GM21529 (cell line): ENCODE results near the gene NOP56.
A peak's percentile ranks its signal among the peaks of the same experiment; 100 is the strongest.

ENCODE experiments used
- ATAC-seq: cut with Tn5 transposase; IDR thresholded peaks from one replicate; pipeline ENCODE4 v1.9.1; 2021; ENCODE audit not compliant: unreplicated experiment

NOP56 gene, protein sequence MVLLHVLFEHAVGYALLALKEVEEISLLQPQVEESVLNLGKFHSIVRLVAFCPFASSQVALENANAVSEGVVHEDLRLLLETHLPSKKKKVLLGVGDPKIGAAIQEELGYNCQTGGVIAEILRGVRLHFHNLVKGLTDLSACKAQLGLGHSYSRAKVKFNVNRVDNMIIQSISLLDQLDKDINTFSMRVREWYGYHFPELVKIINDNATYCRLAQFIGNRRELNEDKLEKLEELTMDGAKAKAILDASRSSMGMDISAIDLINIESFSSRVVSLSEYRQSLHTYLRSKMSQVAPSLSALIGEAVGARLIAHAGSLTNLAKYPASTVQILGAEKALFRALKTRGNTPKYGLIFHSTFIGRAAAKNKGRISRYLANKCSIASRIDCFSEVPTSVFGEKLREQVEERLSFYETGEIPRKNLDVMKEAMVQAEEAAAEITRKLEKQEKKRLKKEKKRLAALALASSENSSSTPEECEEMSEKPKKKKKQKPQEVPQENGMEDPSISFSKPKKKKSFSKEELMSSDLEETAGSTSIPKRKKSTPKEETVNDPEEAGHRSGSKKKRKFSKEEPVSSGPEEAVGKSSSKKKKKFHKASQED

DNA sequence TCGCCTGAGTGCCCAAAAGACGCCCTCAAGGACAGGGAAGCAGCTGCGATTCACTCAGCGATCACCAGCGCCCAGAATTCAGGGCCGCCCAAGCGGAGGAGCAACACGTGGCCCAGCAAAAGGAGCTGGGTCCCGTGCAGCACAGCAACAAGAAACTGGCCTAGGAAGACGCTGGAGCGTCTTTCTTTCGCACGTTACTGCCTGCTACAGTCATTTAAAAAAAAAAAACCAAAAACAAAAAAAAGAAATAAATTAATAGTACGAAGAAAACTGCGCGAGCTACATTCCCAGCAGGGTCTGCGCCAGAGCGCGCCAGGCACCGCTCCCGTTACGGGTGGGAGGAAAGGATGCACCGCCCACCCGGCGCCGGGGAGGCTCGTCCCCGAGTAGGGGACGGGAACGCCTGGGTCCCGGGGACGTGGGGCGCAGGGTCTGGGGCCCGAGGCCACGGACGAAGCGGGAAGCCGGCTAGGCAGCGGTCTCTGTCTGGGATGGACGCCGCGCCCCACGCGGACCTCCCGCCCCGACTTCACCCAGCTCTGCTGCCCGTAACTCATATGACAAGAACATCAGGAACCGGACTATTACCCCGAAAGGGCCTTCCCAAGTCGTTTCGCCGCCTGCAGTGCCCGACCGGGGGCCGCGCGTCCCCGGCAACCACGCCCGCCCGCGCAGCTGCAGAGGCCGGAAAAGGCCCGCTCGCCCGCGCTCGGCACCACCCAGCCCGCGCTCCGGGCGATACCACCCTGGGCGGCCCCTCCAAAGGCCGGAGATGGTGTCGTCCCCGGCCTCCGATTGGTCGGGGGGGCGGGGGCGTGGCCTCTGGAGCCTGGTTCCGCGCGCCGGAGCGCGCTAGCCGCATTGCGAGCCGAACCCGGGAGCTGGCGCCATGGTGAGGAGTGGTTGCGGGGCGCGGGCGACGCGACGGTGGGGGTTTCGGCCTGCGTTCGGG is at the start of gene NOP56:
TSS of gene NOP56 (plus strand) at position 861 of the 952 bp plus-strand sequence. CDS start at position 890, 29 bp downstream.
- peak; percentile 74 for ATAC-seq

GRCh38 chr20:2602746-2603145 is 49.7 kb upstream of the NOP56 start:
- ATAC-seq = no peak

DNA sequence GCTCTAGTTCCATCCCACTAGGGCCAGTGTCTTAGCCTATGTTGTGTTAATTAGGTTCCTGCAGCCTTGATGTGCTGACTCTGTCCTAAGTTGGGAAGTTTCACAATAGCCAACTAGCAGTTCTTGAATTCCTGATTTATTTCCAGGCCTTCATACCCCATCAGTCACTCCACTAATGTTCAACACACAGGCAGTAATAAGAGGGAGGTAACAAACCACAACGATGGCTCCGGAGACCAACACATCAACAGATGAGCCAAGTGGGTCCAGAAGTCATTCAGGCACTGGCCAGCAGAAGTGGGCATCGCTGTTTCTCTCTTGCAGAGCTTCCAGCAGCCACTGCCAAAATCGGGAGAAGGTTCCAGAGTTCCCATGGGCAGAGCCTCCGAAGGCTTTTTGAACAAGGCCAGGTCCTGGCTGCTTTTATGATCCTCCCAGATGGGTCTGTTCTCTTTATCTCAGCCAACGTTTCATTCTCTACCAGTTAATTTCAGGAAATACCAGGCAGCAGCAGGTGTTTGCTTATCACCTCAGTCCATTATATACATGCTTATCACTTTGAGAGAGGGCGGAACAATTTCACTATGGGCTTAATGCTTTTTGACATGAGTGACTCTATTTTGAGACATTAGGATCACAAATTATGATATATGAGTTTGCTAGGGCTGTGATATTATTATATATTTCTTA is 48.5 kb upstream of the NOP56 start:
- ATAC-seq = no peak

- no peak for ATAC-seq
These were observed 48.0 kb upstream of the NOP56 start for GRCh38 chr20:2604506-2604835.

DNA sequence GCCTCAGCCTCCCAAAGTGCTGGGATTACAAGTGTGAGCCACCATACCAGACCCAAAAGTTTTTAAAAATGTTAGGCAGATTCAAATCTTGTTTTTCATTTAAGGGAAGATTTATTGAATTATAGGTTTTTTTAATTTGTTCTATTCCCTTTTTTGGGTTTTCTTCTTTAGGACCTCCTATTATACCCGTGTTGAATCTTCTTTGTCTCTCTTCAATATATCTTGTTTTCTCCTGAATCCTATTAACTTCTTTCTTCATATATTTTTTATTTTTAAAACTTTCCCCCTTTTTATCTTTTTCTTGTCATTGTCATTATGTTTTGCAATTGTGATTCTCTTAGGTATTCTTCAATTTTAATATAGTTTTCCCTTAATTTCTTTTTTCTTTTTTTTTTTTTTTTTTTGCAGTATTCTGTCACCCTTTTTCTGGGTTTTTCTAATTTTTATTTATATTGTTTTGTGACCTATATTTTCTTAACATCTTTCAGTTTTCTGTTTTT is 45.9 kb upstream of the NOP56 start:
- ATAC-seq = no peak

GRCh38 chr20:2610326-2610725 is 42.1 kb upstream of the NOP56 start:
- no peak for ATAC-seq

GRCh38 chr20:2610941-2611720 is 41.3 kb upstream of the NOP56 start:
- no peak for ATAC-seq

DNA sequence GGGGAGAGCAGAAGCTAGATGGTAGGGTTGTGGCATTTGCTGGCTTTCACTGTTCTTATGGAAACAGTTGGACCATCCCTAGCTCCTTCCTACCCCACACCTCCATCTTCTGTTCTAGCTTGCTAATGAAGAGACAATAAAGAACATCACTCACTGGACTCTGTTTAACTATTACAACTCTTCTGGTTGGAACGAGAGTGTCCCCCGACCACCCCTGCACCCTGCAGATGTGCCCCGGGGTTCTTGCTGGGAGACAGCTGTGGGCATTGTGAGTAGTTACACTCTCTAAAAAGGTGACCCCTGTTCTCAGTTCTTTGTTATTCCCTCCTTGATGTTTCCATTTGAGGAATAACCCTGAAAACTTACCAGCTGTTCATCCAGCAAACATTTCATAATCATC is 40.4 kb upstream of the NOP56 start:
- no peak for ATAC-seq

DNA sequence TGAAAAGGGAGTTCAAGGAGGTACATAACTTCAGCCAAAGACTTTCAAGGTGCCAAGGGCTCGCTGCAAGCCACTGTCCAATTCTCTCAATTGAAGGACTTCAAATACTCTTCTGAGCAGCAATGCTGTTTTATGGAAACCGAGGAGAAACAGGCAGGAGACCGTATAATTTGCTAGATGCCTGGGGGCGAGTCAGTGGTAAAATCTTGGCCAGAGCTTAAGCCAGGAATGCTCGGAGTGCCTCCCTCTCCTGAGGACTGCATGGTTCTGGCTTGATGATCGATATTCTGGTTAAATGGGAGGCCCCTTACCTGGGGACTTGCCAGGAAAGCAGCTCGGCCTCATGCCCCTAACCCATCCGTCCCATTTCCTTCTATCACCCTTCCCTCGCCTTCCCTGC is 35.8 kb upstream of the NOP56 start:
- no peak for ATAC-seq

DNA sequence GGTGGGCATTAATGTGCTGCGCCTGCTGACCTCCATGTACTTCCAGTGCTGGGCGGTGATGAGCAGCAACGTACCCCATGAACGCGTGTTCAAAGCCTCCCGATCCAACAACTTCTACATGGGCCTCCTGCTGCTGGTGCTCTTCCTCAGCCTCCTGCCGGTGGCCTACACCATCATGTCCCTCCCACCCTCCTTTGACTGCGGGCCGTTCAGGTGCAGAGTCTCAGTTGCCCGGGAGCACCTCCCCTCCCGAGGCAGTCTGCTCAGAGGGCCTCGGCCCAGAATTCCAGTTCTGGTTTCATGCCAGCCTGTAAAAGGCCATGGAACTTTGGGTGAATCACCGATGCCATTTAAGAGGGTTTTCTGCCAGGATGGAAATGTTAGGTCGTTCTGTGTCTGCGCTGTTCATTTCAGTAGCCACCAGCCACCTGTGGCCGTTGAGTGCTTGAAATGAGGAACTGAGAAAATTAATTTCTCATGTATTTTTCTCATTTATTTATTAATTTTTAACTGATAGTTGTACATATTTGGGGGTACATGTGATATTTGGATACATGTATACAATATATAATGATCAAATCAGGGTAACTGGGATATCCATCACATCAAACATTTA is 35.2 kb upstream of the NOP56 start:
- no peak for ATAC-seq

GRCh38 chr20:2618815-2619214 is 33.6 kb upstream of the NOP56 start:
- ATAC-seq = no peak

- no peak for ATAC-seq
These were observed 33.1 kb upstream of the NOP56 start for GRCh38 chr20:2619337-2619736.

DNA sequence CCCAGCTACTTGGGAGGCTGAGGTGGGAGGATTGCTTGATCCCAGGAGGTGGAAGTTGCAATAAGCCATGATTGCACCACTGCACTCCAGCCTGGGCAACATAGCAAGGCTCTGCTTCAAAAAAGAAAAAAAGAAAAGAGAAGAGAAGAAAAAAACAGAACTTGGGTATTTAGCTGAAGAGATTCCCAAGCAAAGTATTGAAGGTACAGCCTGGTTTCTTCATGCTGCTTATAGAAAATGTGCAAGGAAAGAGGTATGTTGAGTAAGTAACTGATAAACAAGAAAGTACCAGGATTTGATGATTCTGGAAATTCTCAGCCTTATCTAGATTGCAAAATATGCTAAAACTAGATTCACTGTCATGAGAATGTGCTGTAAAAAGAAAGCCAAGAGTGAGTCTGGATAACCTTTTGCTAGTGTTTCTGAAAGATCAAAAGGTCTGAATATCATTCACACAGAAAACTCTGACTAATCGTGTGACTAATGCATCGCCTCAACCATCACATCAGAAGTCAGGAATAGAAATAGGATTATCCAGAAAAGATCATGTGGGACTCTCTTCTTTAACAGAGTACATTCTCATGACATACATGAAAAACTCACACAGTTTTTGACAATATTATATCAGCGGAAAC is 32.4 kb upstream of the NOP56 start:
- no peak for ATAC-seq

- ATAC-seq = no peak
These were observed 28.2 kb upstream of the NOP56 start for GRCh38 chr20:2624190-2624589.

- ATAC-seq = no peak
These were observed 27.4 kb upstream of the NOP56 start for GRCh38 chr20:2625062-2625461.

DNA sequence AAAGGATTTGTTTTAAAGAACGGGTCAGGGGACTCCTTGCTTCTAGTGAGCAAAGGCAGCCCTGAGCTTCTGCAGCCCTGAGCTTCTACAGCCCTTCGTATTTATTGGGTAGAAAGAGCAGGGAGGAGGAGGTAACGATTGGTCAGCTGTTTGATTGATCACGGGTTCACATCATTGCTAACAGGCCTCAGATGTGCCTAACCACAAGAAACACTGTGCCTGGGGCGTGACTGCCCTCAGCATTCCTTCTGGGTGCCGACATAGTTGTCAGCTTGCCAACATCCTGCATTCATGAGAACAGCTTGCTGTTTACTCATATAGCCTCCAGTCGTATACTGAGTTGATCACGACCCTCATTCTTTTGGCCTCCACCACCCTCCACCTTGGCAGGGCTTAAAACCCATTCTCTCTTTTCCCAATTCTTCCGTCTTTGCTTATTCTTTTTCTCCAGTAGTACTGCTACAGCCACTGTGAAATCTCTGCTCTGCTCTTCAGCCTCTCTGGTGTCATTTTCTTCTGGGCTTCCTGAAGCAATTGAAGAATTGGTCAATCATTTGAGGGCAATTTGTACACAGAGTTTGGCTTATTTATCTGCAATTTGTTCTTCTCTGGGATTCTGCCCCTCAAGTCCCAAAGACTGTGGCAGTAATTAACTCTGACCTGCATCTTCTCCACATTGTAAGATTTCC is 25.4 kb upstream of the NOP56 start:
- no peak for ATAC-seq

DNA sequence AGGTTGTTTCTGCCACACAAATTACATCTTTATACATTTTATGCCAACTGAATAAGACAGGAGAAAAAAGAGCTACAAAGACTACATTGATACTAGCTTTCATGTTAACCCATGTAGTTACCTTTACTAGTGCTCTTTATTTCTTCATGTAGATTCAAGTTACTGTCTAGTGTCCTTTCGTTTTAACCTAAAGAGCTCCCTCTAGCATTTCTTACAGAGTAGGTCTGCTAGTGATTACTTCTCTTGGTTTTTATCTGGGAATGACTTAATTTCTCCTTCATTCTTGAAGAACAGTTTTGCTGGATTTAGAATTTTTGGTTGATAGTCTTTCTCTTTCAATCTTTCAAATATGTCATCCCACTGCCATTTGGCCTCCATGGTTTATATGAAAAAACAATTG is 21.2 kb upstream of the NOP56 start:
- no peak for ATAC-seq

DNA sequence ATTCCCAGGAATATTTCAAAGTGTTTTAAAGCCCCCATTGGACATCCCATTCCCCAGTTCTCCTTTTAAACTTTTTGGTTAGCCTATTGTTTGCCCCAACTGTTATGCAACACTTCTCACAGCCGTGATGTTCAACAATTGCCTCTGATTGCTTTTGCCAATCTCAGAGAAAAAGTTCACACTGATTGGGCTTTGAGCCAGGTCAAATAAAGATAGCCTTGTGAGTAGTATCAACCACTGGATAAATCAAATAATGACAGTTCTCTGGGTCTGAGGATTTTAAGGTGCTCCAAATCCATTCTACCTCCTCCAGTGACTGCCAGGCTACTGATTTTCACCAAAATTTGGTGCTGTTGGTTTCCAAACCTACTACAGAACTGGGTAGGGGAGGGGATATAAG is 19.1 kb upstream of the NOP56 start:
- no peak for ATAC-seq

GRCh38 chr20:2637246-2637645 is 15.2 kb upstream of the NOP56 start:
- no peak for ATAC-seq
